OCI-LY3 (cell line): ENCODE measurements around the gene UNKL.
A peak's percentile ranks its signal among the peaks of the same experiment; 100 is the strongest.

Experiments
- H2AFZ ChIP-seq: fragments of 200-600, 300-600 bp; shearing (Covaris generic); 2 replicates; pipeline ENCODE4 v1.6.0; 2014; ENCODE audit warnings: antibody characterized with exemption, low read depth, low read length
- H3K27ac ChIP-seq: fragments of 200-600, 300-600 bp; sonication (generic); 2 replicates; pipeline ENCODE4 v1.5.1; 2014; ENCODE audit warnings: mild to moderate bottlenecking, low read length, moderate library complexity, mixed read lengths
- H3K27me3 ChIP-seq: fragments of 200-600, 300-600 bp; sonication (generic); 2 replicates; pipeline ENCODE4 v1.6.1; 2014; ENCODE audit warnings: low read depth, low read length, mixed read lengths
- H3K36me3 ChIP-seq: fragments of 200-600, 300-600 bp; sonication (generic); replicated peaks from 2 replicates; pipeline ENCODE3; 2014; ENCODE audit warnings: low read depth, low read length, mixed read lengths
- H3K4me1 ChIP-seq: fragments of 300-600, 200-600 bp; sonication (generic); 2 replicates; pipeline ENCODE4 v1.6.1; 2014; ENCODE audit warnings: low read length, mixed read lengths
- H3K4me2 ChIP-seq: fragments of 200-600, 300-600 bp; sonication (generic); 2 replicates; pipeline ENCODE4 v1.6.1; 2014; ENCODE audit warnings: low read length, mixed read lengths
- H3K4me3 ChIP-seq: fragments of 300-600, 200-600 bp; sonication (generic); 2 replicates; pipeline ENCODE4 v1.5.1; 2014; ENCODE audit warnings: antibody characterized with exemption, mild to moderate bottlenecking, low read length, moderate library complexity
- H3K79me2 ChIP-seq: fragments of 300-600, 200-600 bp; shearing (Covaris generic); 2 replicates; pipeline ENCODE4 v1.6.1; 2014; ENCODE audit warnings: mild to moderate bottlenecking, low read length, mixed read lengths
- H3K9ac ChIP-seq: fragments of 300-600, 200-600 bp; shearing (Covaris generic); 2 replicates; pipeline ENCODE4 v1.6.0; 2014; ENCODE audit warnings: mild to moderate bottlenecking, low read length, moderate library complexity
- H3K9me3 ChIP-seq: fragments of 200-600, 300-600 bp; shearing (Covaris generic); 2 replicates; pipeline ENCODE4 v1.6.1; 2014; ENCODE audit warnings: low read length, mixed read lengths; ENCODE audit not compliant: insufficient read depth
- H4K20me1 ChIP-seq: fragments of 200-600, 300-600 bp; sonication (generic); 2 replicates; pipeline ENCODE4 v1.6.1; 2016; ENCODE audit warnings: low read length, mixed read lengths; ENCODE audit not compliant: insufficient read depth
- CTCF ChIP-seq: fragments of 200-600, 300-600 bp; sonication (generic); IDR thresholded peaks from 2 replicates; pipeline ENCODE4 v1.5.1; 2014; ENCODE audit warnings: antibody characterized with exemption, low read length, low read depth
- EZH2phosphoT487 ChIP-seq: fragments of 200-600 bp; shearing (Covaris generic); IDR thresholded peaks from 2 replicates; pipeline ENCODE4 v1.6.1; 2018; ENCODE audit warnings: antibody characterized with exemption, mixed run types, low read depth

The UNKL gene

GRCh38 chr16:1341495-1342420 is 72.7 kb downstream of the UNKL start:
- Histone ChIP-seq H2AFZ (no peak overlapping the region), H3K9ac (no peak overlapping the region), H3K4me1 (peaks cover 29% of the 10 kb centered on the region), H3K36me3 (no peaks in the 10 kb centered on the region), H3K27me3 (peaks cover 4% of the 10 kb centered on the region; the same call in 1 of the 2 replicates), H3K79me2 (no peaks in the 10 kb centered on the region), H3K9me3 (no peaks in the 10 kb centered on the region), H4K20me1 (no peaks in the 10 kb centered on the region), H3K27ac (no peak overlapping the region), H3K4me2 (peak overlapping the region; percentile 80), H3K4me3 (peak overlapping the region; percentile 68; the same call in 1 of the 2 replicates)
- TF ChIP-seq EZH2phosphoT487 (no peak), CTCF (no peak)

- H4K20me1 ChIP-seq, result no peaks in the 10 kb centered on the region
- H3K9ac ChIP-seq, result no peak overlapping the region
- no peak overlapping the region for H3K27ac ChIP-seq
- H3K9me3 ChIP-seq, result no peaks in the 10 kb centered on the region
- H3K27me3 ChIP-seq, result peaks cover 10% of the 10 kb centered on the region; the same call in 1 of the 2 replicates
- no peaks in the 10 kb centered on the region for H3K36me3 ChIP-seq
- no peak overlapping the region for H3K4me3 ChIP-seq
- no peak overlapping the region for H2AFZ ChIP-seq
- H3K4me1 ChIP-seq, result peaks cover 29% of the 10 kb centered on the region
- no peaks in the 10 kb centered on the region for H3K79me2 ChIP-seq
- TF ChIP-seq EZH2phosphoT487, result no peak
- no peak for TF ChIP-seq CTCF
- H3K4me2 ChIP-seq, result no peak overlapping the region
These were observed 73.6 kb downstream of the UNKL start for GRCh38 chr16:1340730-1341494.

- peak overlapping the region; percentile 36; the same call in 1 of the 2 replicates for H3K9ac ChIP-seq
- no peak overlapping the region for H3K27ac ChIP-seq
These were observed 75.4 kb downstream of the UNKL start for GRCh38 chr16:1338855-1339675.

More at GRCh38 chr16:1338855-1339675, 75.4 kb downstream of the UNKL start:
- no peaks in the 10 kb centered on the region for H4K20me1 ChIP-seq
- H3K4me2 ChIP-seq, result peak overlapping the region; percentile 85
- peaks cover 37% of the 10 kb centered on the region for H3K4me1 ChIP-seq
- TF ChIP-seq EZH2phosphoT487 (no peak), CTCF (no peak)
- no peaks in the 10 kb centered on the region for H3K79me2 ChIP-seq
- no peak overlapping the region for H2AFZ ChIP-seq
- H3K9me3 ChIP-seq, result no peaks in the 10 kb centered on the region
- H3K36me3 ChIP-seq, result no peaks in the 10 kb centered on the region
- peak overlapping the region; percentile 63 for H3K4me3 ChIP-seq
- peaks cover 15% of the 10 kb centered on the region; the same call in 1 of the 2 replicates for H3K27me3 ChIP-seq
